Right atrium auricular region (tissue), 2 donors: ENCODE data around the gene PDE2A. TPM values are rescaled to one million over a fixed set of nuclear protein-coding genes. Genes with fewer than 3 reads are reported as not detected.

Experiments
- DNase-seq: peaks from one replicate; pipeline ENCODE4 v3.0.0-alpha.2; 2019; ENCODE audit warnings: low spot score
- H3K27ac ChIP-seq, 2 donors: fragments of 200-600 bp; sonication (generic); 1 replicate in 1 of 2; 2 replicates in 1 of 2; pipeline ENCODE4 v1.5.1; 2016 to 2019
- H3K27me3 ChIP-seq, 2 donors: fragments of 200-600 bp; sonication (generic); one replicate each; pipeline versions ENCODE4 v1.5.1 to v1.6.0; 2017 to 2019
- H3K36me3 ChIP-seq: fragments of 200-600 bp; sonication (generic); one replicate; pipeline ENCODE4 v1.5.1; 2016
- H3K4me1 ChIP-seq, 2 donors: fragments of 200-600 bp; sonication (generic); one replicate each; pipeline versions ENCODE4 v1.5.1 to v1.6.0; 2017 to 2019
- H3K4me3 ChIP-seq, 2 donors: fragments of 200-600 bp; sonication (generic); 1 replicate in 1 of 2; 2 replicates in 1 of 2; pipeline ENCODE4 v1.5.1; 2017 to 2019; ENCODE audit warnings: mild to moderate bottlenecking in 1 of 2, moderate library complexity in 1 of 2
- H3K9me3 ChIP-seq, 2 donors: fragments of 200-600 bp; sonication (generic); one replicate each; pipeline ENCODE4 v1.5.1; 2019
- total RNA-seq, 2 donors: library from RNA; depleted of rRNA; stranded (reverse); fragments of >200 nt; gene quantifications; one replicate each; pipeline ENCODE4 v1.1.0, GENCODE V29; 2016
- TF ChIP-seq, protein P1 (sequence below), 2 donors: fragments of 200-600 bp; sonication (generic); IDR thresholded peaks; one replicate each; pipeline ENCODE4 v1.5.1; 2019; ENCODE audit warnings: antibody characterized with exemption in 2 of 2

The PDE2A gene
- total RNA-seq, 2 donors from 2014 or later = 23.1 to 34.2 TPM

DNA sequence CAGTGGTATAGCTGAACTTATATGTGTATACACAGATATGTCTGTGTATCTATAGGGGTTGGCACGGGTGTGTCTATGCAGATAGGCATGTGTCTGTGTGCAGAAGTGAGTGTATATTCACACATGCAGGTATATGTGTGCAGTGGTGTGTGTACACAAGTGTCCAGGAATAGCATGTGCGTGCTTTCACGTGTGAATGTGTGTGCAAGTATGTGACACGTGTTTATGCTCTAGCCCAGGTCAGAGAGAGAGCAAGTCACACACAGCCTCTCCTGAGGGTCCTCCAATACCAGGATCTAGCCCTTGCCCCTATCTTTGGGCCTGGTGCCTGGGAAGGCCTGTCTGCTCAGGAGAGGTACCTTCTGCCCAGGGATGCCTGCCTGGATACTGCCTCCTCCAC, 26.3 kb downstream of the PDE2A start:
- no peak overlapping the region for H3K27ac ChIP-seq
- H3K4me3 ChIP-seq = no peak overlapping the region

DNA sequence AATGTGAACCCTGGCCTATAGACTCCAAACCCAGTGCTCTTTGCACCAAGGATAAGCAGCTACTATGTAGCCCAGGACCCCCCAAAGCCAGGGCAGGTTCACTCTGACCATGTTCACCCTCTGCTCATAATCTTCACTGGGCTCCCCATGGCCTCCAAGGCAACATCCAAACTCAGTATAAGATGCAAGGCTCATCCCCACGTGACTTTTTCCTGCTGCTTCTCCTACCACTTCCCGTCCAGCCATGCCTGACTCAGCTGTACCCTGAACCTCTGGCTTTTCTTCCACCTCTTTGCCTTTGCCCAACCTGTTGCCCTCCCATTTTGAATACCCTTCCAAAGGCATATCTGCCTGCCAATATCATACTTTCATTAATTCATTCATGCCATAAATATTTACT, 27.8 kb downstream of the PDE2A start:
- Histone ChIP-seq H3K27ac (no peak overlapping the region), H3K4me1 (peaks cover 0 to 19% of the 10 kb centered on the region in 2 donors), H3K36me3 (no peaks in the 10 kb centered on the region), H3K9me3 (no peaks in the 10 kb centered on the region), H3K4me3 (no peak overlapping the region), H3K27me3 (no peaks in the 10 kb centered on the region)
- DNase-seq = no peak
- TF ChIP-seq, protein P1, sequence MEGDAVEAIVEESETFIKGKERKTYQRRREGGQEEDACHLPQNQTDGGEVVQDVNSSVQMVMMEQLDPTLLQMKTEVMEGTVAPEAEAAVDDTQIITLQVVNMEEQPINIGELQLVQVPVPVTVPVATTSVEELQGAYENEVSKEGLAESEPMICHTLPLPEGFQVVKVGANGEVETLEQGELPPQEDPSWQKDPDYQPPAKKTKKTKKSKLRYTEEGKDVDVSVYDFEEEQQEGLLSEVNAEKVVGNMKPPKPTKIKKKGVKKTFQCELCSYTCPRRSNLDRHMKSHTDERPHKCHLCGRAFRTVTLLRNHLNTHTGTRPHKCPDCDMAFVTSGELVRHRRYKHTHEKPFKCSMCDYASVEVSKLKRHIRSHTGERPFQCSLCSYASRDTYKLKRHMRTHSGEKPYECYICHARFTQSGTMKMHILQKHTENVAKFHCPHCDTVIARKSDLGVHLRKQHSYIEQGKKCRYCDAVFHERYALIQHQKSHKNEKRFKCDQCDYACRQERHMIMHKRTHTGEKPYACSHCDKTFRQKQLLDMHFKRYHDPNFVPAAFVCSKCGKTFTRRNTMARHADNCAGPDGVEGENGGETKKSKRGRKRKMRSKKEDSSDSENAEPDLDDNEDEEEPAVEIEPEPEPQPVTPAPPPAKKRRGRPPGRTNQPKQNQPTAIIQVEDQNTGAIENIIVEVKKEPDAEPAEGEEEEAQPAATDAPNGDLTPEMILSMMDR (IDR thresholded peaks at IDR 0.05) = no peak

More for the DNA sequence above, 26.3 kb downstream of the PDE2A start:
- Histone ChIP-seq H3K4me1 (peaks cover 0 to 8% of the 10 kb centered on the region in 2 donors), H3K27me3 (no peaks in the 10 kb centered on the region), H3K36me3 (no peaks in the 10 kb centered on the region), H3K9me3 (no peaks in the 10 kb centered on the region)
- TF ChIP-seq, protein P1 (IDR thresholded peaks at IDR 0.05) = no peak
- no peak for DNase-seq

DNA sequence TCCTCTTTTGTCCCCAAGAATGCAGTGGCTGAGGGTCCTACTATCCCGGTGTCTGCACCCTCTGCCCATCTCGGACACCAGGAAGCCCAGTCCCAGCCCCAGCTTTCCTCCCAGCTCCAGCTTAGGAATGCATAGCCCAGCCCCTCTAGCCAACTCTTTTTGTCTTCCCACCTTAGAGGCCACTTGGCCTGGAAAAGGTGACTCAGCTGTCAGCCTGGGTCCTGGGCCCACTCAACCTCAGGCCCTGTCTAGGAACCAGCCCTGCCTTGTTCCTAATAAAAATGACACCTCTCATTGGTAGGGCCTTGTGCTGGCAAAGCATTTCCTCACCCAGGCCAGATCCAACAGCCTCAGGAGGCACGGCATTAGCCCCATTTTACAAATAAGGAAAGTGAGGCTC, 28.2 kb downstream of the PDE2A start:
- Histone ChIP-seq H3K27me3 (no peaks in the 10 kb centered on the region), H3K9me3 (no peaks in the 10 kb centered on the region), H3K4me1 (peaks cover 0 to 19% of the 10 kb centered on the region in 2 donors), H3K36me3 (no peaks in the 10 kb centered on the region), H3K4me3 (no peak overlapping the region), H3K27ac (no peak overlapping the region)
- TF ChIP-seq, protein P1 (IDR thresholded peaks at IDR 0.05) = no peak
- DNase-seq = no peak

DNA sequence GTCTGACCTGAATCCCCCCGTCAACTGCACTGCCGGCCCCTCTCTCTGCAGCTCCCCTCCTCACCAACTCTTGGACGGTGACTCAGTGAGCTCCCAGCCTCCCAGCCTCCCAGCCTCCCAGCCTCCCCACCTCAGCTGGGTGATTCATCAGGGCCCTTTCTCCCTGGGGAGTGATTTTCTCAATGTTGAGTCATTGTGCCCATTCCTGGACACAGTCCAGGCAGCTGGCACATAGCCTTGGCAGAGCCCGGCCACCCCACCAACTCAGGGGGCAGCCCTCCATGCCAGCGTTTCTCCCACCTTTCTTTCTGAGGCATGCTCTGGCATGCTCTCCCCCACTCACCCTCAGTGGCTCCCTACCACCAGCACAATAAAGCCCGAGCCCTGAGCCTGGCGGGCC, 30.7 kb downstream of the PDE2A start:
- Histone ChIP-seq H3K27me3 (no peaks in the 10 kb centered on the region), H3K4me1 (peaks cover 0 to 24% of the 10 kb centered on the region in 2 donors), H3K27ac (no peak overlapping the region), H3K9me3 (no peaks in the 10 kb centered on the region), H3K36me3 (no peaks in the 10 kb centered on the region), H3K4me3 (peak overlapping the region in 1 of 2 donors; percentile 68)
- no peak for DNase-seq
- TF ChIP-seq, protein P1 (IDR thresholded peaks at IDR 0.05) = no peak

DNA sequence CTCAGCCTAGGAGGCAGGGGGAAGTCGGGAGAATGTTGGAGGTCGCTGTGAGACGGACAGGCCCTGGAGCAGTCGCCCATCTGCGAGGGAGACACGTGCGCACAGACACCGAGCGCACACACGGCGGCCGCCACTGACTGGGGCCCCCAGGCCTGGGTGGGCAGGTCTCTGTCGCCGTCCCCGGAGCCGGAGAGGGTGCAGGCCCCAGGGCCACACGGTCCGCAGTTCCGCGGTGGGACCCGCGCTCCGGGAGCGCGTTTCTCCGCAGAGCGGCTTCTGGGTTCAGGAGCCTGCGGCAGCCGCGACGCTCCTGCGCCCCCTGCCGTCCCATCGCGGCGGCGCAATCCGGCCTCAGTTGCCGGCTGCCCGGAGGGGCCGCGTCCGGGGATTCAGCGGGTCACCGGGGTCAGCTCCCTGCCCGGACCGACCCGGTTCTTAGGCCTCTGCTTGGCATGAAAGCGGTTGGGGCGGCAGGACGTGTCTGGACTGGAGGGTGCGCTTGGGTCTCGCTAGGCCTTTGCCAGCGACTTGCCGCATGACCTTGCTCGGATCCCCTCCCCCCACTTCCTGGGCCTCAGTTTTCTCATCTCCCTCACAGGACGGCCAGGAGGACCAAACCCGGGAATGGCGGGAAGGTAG, 31.2 kb downstream of the PDE2A start:
- Histone ChIP-seq H3K27me3 (no peaks in the 10 kb centered on the region), H3K36me3 (no peaks in the 10 kb centered on the region), H3K4me3 (peak overlapping the region; percentile 62 to 68), H3K27ac (peak overlapping the region; percentile 66 to 67), H3K9me3 (no peaks in the 10 kb centered on the region), H3K4me1 (peaks cover 0 to 30% of the 10 kb centered on the region in 2 donors)
- no peak for DNase-seq
- TF ChIP-seq, protein P1 (IDR thresholded peaks at IDR 0.05) = peak; percentile 96 to 100
